ENCODE results near the gene SPAG16.
"Not testable (repeated sequence)": the region's sequence is repeated elsewhere in the genome, so short reads cannot be mapped to it uniquely, and the experiment has no call there.

SPAG16 gene

DNA sequence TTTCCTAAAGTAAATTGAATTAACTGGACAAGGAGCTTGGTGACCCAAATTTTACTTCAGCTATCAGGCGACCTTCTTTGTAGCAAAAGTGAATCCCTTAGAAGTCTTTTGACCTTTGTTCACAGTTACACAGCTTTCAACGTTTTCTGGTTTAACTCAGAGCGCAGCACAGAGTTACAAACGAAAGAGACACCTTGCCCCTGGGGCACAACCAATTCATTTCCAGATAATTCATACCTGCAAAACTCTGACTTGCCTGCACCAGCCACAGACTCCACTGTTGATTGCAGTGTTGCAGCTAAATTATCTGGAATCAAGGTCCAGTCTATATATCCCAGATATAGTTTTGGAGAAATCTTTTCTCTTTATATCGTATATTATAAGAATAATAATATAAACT lies 768.0 kb downstream of the SPAG16 start:
- Histone ChIP-seq H3K4me3 (replicated peaks; ENCODE audit: insufficient read depth, low read length) (no peak overlapping the region), H3K27me3 (ENCODE audit: insufficient read depth, poor library complexity, severe bottlenecking) (no peaks in the 10 kb centered on the region), H3K27ac (replicated peaks) (no peak overlapping the region)
- TF ChIP-seq SPI1 (IDR thresholded peaks at IDR 0.05; ENCODE audit: borderline replicate concordance, low read depth) (no peak), GABPA (IDR thresholded peaks at IDR 0.05; ENCODE audit: low read depth) (no peak), POLR2AphosphoS5 (IDR thresholded peaks at IDR 0.05; ENCODE audit: low read depth) (no peak)
- TF ChIP-seq, protein P1, sequence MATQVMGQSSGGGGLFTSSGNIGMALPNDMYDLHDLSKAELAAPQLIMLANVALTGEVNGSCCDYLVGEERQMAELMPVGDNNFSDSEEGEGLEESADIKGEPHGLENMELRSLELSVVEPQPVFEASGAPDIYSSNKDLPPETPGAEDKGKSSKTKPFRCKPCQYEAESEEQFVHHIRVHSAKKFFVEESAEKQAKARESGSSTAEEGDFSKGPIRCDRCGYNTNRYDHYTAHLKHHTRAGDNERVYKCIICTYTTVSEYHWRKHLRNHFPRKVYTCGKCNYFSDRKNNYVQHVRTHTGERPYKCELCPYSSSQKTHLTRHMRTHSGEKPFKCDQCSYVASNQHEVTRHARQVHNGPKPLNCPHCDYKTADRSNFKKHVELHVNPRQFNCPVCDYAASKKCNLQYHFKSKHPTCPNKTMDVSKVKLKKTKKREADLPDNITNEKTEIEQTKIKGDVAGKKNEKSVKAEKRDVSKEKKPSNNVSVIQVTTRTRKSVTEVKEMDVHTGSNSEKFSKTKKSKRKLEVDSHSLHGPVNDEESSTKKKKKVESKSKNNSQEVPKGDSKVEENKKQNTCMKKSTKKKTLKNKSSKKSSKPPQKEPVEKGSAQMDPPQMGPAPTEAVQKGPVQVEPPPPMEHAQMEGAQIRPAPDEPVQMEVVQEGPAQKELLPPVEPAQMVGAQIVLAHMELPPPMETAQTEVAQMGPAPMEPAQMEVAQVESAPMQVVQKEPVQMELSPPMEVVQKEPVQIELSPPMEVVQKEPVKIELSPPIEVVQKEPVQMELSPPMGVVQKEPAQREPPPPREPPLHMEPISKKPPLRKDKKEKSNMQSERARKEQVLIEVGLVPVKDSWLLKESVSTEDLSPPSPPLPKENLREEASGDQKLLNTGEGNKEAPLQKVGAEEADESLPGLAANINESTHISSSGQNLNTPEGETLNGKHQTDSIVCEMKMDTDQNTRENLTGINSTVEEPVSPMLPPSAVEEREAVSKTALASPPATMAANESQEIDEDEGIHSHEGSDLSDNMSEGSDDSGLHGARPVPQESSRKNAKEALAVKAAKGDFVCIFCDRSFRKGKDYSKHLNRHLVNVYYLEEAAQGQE (IDR thresholded peaks at IDR 0.05; ENCODE audit: insufficient replicate concordance, low read depth): no peak
- TF ChIP-seq, protein P2, sequence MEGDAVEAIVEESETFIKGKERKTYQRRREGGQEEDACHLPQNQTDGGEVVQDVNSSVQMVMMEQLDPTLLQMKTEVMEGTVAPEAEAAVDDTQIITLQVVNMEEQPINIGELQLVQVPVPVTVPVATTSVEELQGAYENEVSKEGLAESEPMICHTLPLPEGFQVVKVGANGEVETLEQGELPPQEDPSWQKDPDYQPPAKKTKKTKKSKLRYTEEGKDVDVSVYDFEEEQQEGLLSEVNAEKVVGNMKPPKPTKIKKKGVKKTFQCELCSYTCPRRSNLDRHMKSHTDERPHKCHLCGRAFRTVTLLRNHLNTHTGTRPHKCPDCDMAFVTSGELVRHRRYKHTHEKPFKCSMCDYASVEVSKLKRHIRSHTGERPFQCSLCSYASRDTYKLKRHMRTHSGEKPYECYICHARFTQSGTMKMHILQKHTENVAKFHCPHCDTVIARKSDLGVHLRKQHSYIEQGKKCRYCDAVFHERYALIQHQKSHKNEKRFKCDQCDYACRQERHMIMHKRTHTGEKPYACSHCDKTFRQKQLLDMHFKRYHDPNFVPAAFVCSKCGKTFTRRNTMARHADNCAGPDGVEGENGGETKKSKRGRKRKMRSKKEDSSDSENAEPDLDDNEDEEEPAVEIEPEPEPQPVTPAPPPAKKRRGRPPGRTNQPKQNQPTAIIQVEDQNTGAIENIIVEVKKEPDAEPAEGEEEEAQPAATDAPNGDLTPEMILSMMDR (IDR thresholded peaks at IDR 0.05; ENCODE audit: insufficient read depth, low read length): no peak
- DNase-seq (ENCODE audit: low read depth in 1 of 2, low spot score in 1 of 2): no peak

DNA sequence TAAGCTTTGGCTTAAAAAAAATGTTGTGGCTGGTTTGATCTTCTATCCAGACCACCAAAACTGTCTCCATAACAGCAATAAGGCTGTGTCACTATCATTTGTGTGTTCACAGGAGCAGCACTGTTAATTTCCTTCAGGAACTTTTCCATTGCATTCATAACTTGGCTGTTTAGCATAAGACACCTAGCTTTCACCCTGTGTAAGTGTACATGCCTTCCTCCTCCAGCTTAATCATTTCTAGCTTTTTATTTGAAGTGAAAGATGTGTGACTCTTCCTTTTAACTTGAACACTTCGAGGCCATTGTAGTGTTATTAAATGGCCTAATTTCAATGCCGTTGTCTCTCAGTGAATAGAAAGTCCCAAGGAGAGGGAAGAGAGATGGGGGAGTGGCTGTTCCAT lies 773.7 kb downstream of the SPAG16 start:
- Histone ChIP-seq H3K27me3 (ENCODE audit: insufficient read depth, poor library complexity, severe bottlenecking) (no peaks in the 10 kb centered on the region), H3K27ac (replicated peaks) (no peak overlapping the region), H3K4me3 (replicated peaks; ENCODE audit: insufficient read depth, low read length) (no peak overlapping the region)
- TF ChIP-seq, protein P1 (IDR thresholded peaks at IDR 0.05; ENCODE audit: insufficient replicate concordance, low read depth): no peak
- TF ChIP-seq, protein P2 (IDR thresholded peaks at IDR 0.05; ENCODE audit: insufficient read depth, low read length): no peak
- TF ChIP-seq GABPA (IDR thresholded peaks at IDR 0.05; ENCODE audit: low read depth) (no peak), SPI1 (IDR thresholded peaks at IDR 0.05; ENCODE audit: borderline replicate concordance, low read depth) (no peak), POLR2AphosphoS5 (IDR thresholded peaks at IDR 0.05; ENCODE audit: low read depth) (no peak)
- DNase-seq (ENCODE audit: low read depth in 1 of 2, low spot score in 1 of 2): no peak

DNA sequence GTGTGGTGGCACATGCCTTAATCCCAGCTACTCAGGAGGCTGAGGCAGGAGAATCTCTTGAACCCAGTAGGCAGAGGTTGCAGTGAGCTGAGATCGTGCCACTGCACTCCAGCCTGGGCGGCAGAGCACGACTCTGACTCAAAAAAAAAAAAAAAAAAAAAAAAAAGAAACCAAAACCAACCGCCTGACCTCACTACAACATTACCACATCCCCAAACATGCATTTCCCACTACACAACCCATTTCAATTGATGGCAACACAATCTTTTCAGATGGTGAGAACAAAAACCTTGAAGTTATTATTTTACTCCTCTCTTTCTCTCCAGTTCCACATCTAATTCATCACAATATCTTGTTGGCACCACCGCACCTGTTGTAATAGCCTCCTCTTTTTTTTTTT lies 778.0 kb downstream of the SPAG16 start:
- H3K27me3 ChIP-seq (ENCODE audit: insufficient read depth, poor library complexity, severe bottlenecking); DNase-seq (ENCODE audit: low read depth in 1 of 2, low spot score in 1 of 2); H3K27ac ChIP-seq (replicated peaks); H3K4me3 ChIP-seq (replicated peaks; ENCODE audit: insufficient read depth, low read length): not testable (repeated sequence)

DNA sequence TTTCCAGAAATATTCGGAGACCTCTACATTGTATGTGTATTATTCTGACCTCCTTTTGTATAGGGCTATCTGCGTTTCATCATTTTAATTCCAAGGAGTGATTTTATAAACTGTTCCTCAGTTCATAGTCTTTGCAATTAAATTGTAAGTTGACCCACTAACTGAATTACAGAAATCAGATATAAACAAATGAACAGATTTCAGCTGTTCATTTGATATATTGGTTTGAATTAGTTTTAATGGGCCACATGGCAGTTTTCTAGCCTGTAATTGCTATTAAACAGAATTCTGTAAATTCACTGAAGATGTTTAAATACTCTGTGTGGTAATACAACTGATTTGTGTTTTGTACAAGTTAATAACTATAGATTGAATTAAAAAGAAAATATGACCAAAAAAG lies 780.2 kb downstream of the SPAG16 start:
- Histone ChIP-seq H3K27me3 (ENCODE audit: insufficient read depth, poor library complexity, severe bottlenecking) (no peaks in the 10 kb centered on the region), H3K4me3 (replicated peaks; ENCODE audit: insufficient read depth, low read length) (no peak overlapping the region), H3K27ac (replicated peaks) (no peak overlapping the region)
- DNase-seq (ENCODE audit: low read depth in 1 of 2, low spot score in 1 of 2): no peak
- TF ChIP-seq GABPA (IDR thresholded peaks at IDR 0.05; ENCODE audit: low read depth) (no peak), SPI1 (IDR thresholded peaks at IDR 0.05; ENCODE audit: borderline replicate concordance, low read depth) (no peak), POLR2AphosphoS5 (IDR thresholded peaks at IDR 0.05; ENCODE audit: low read depth) (no peak)
- TF ChIP-seq, protein P1 (IDR thresholded peaks at IDR 0.05; ENCODE audit: insufficient replicate concordance, low read depth): no peak
- TF ChIP-seq, protein P2 (IDR thresholded peaks at IDR 0.05; ENCODE audit: insufficient read depth, low read length): no peak

Data from HL-60 (cell line).